ENCODE measurements around the gene TDRD3. TPM values are rescaled to one million over a fixed set of nuclear protein-coding genes. Genes with fewer than 3 reads are reported as not detected.

TDRD3 gene
- total RNA-seq: 10 to 100 TPM; 72.6 to 80.6 TPM

DNA sequence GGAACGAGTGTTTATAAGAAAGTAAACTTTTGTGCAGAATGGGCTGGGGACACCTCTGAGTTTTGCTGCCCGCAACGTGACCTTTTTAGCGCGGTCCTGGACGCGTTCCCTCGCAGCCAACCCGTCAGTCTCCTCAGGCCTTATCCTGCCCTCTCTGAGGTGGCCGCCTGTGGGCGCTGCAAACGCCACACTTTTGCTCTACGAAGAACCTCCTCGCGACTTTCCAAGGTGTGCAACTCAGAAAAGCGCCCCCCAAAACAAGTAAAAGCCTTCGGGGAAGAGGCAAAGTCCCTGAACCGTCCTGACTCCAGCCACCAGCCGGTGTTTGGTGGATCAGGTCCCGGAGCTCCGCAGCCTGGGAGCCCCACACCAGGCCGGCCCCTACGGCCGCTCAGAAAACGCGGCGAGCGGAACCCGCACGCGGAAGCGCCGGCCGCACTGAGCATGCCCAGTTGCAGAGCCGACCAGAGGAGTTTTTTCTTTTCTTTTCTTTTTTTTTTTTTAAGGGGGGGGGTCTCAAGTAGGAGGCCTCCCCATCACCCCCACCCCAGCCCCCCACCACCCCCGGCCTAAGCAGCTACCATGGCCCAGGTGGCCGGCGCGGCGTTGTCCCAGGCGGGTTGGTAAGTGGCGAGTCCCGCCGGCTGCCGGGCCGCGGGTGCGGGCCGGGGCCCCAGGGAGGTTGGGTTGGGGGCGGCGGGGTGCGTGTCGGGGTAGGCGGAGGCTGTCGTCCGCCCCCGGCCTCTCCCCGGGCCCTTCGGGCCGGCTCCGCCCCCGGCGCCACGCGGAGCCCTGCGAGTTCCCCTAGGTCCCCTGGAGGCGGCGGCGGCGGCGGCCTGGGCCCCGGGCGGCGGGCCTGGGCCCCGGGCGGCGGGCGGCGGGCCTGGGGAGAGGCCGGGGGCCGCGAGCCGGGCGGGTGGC is at the start of gene TDRD3:
Gene TDRD3 (plus strand): TSS at position 438 of the 921 bp plus-strand sequence. CDS start 145 bp downstream, at position 583.

Small RNA genes within 50 kb of the gene (small RNA-seq; reads per million reads assigned to genes)
- 0 reads per million in 2 donors for gene RNA5SP31

Other genes with a start within 250 kb of the TDRD3 start
- 10 to 100 TPM in 1 of 2 donors, 1 to 10 TPM in 1; 10.0 to 21.6 TPM for gene DIAPH3, start 233.3 kb upstream of the TDRD3 start, total RNA-seq